Lung (tissue), 12 donors: ENCODE results near the gene ENPP1. TPM values are rescaled to one million over a fixed set of nuclear protein-coding genes. Genes with fewer than 3 reads are reported as not detected.

Experiments used
- ATAC-seq: fragments of 200-7000 bp; cut with Tn5 transposase; one replicate; pipeline ENCODE4 v1.9.1; 2020; ENCODE audit warnings: moderate number of reproducible peaks; ENCODE audit not compliant: insufficient read depth, low FRiP score
- DNase-seq, 3 donors: peaks; one replicate each; pipeline ENCODE4 v3.0.0-alpha.2; 2013 to 2017
- H3K27ac ChIP-seq, 2 donors: one replicate each; pipeline ENCODE4 v1.5.1; 2013; ENCODE audit warnings: mild to moderate bottlenecking in 2 of 2, moderate library complexity in 2 of 2, control low read depth in 1 of 2, inconsistent platforms in 1 of 2, low read depth in 1 of 2, low read length in 1 of 2
- H3K27me3 ChIP-seq, 3 donors: one replicate each; pipeline ENCODE4 v1.5.1; 2013; ENCODE audit warnings: low read length in 2 of 3; ENCODE audit not compliant: control insufficient read depth in 3 of 3, insufficient read depth in 3 of 3
- H3K36me3 ChIP-seq, 4 donors: one replicate each; pipeline ENCODE4 v1.5.1; 2013; ENCODE audit warnings: low read length in 4 of 4, mild to moderate bottlenecking in 1 of 4, moderate library complexity in 1 of 4; ENCODE audit not compliant: control insufficient read depth in 4 of 4, insufficient read depth in 4 of 4
- H3K4me1 ChIP-seq, 5 donors: one replicate each; pipeline ENCODE4 v1.5.1; 2013; ENCODE audit warnings: low read length in 5 of 5, mild to moderate bottlenecking in 2 of 5, moderate library complexity in 1 of 5; ENCODE audit not compliant: control insufficient read depth in 5 of 5, insufficient read depth in 5 of 5
- H3K4me3 ChIP-seq: one replicate; pipeline ENCODE4 v1.5.1; 2013; ENCODE audit warnings: mild to moderate bottlenecking, control low read depth, moderate library complexity
- H3K9ac ChIP-seq, 2 donors: one replicate each; pipeline ENCODE4 v1.5.1; 2013; ENCODE audit warnings: low read length in 2 of 2, control low read depth in 1 of 2; ENCODE audit not compliant: insufficient read depth in 1 of 2
- H3K9me3 ChIP-seq, 4 donors: one replicate each; pipeline ENCODE4 v1.5.1; 2013; ENCODE audit warnings: low read length in 3 of 4, mild to moderate bottlenecking in 1 of 4, moderate library complexity in 1 of 4; ENCODE audit not compliant: control insufficient read depth in 4 of 4, insufficient read depth in 3 of 4
- WGBS, 2 donors: extraction: QIAGEN DNeasy Blood & Tissue Kit; methylation state at CpG; one replicate each; pipeline ENCODE4 v1.1.7; 2013; 5-methylcytosine and 5-hydroxymethylcytosine counted together
- polyA plus RNA-seq, 2 donors: library from polyadenylated mRNA; stranded (reverse); fragments of 200-250 nt; gene quantifications; one replicate each; pipeline ENCODE4 v1.2.1, GENCODE V29; 2013
- total RNA-seq, 2 donors: library from RNA; depleted of rRNA in 1 of 2; stranded (reverse); fragments of >200 nt in 1 of 2; gene quantifications; one replicate each; pipeline ENCODE4 v1.2.1, GENCODE V29; 2014 to 2021
- TF ChIP-seq, protein P1 (sequence below): IDR thresholded peaks from 2 replicates; pipeline ENCODE4 v1.5.1; 2012; ENCODE audit warnings: mild to moderate bottlenecking; ENCODE audit errors: control extremely low read depth, extremely low read depth
- donor health status: control.
- donor health status: control.
- donor health status: Bipolar disorder and iron deficiency.
- donor health status: healthy.
- donor health status: DM: yes; HTN: yes; CAD: no.

The ENPP1 gene
- total and polyA plus RNA-seq, 4 donors = 0.21 to 7.3 (median 0.82) TPM

DNA sequence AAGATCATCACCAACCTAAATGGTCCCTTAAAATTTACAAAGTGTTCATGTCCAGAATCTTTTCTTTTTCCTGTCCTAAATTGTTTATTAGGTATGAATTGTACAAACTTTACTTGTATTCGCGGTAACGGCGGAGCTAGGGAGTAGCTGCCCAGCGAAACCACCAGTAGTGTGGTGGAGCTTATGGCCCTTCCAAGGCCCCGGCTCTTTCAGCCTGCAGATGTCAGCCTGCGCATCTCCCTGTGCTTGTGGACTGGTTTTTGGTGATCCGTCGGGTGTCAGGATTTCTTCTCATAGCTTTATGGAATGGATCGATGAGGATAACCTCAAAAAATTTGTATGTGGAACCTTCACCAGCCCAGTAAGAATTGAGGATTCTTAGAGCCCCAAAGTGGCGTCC is 27.2 kb upstream of the ENPP1 start:
- TF ChIP-seq, protein P1, sequence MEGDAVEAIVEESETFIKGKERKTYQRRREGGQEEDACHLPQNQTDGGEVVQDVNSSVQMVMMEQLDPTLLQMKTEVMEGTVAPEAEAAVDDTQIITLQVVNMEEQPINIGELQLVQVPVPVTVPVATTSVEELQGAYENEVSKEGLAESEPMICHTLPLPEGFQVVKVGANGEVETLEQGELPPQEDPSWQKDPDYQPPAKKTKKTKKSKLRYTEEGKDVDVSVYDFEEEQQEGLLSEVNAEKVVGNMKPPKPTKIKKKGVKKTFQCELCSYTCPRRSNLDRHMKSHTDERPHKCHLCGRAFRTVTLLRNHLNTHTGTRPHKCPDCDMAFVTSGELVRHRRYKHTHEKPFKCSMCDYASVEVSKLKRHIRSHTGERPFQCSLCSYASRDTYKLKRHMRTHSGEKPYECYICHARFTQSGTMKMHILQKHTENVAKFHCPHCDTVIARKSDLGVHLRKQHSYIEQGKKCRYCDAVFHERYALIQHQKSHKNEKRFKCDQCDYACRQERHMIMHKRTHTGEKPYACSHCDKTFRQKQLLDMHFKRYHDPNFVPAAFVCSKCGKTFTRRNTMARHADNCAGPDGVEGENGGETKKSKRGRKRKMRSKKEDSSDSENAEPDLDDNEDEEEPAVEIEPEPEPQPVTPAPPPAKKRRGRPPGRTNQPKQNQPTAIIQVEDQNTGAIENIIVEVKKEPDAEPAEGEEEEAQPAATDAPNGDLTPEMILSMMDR = no peak
- Histone ChIP-seq H3K9me3 (peaks cover 0 to 2% (median 0%) of the 10 kb centered on the region in 4 donors), H3K4me1 (no peaks in the 10 kb centered on the region), H3K9ac (no peak overlapping the region), H3K27me3 (no peaks in the 10 kb centered on the region), H3K36me3 (no peaks in the 10 kb centered on the region), H3K4me3 (no peak overlapping the region), H3K27ac (no peak overlapping the region)
- WGBS, 2 donors = 95% methylated on average over 11 of the region's 11 CpGs
- ATAC-seq (no peak), DNase-seq (no peak)

DNA sequence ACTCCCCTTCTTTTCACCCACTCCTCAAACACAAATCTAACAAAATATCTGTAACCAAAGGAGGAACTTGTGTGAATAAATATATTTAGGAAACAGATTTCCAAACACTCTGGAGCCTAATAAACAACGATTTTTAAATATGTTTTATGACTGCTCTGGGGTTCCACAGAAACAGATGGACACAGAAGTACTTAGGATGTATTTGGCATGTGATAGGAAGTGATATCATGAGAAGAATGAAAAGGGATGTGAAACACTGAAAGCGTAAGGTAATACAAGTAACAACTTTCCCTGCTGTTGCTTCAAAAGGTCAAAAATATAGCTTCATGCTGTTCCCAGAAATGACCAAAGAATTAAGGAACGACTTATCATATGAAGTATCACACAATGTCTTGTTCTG is 26.1 kb upstream of the ENPP1 start:
- Histone ChIP-seq H3K4me3 (no peak overlapping the region), H3K9ac (no peak overlapping the region), H3K36me3 (no peaks in the 10 kb centered on the region), H3K27ac (no peak overlapping the region), H3K4me1 (no peaks in the 10 kb centered on the region), H3K9me3 (peaks cover 0 to 2% (median 0%) of the 10 kb centered on the region in 4 donors), H3K27me3 (no peaks in the 10 kb centered on the region)
- TF ChIP-seq, protein P1 = no peak
- WGBS, 2 donors = 68 to 76% methylated on average over 3 of the region's 3 CpGs
- no peak for DNase-seq
- ATAC-seq = no peak

DNA sequence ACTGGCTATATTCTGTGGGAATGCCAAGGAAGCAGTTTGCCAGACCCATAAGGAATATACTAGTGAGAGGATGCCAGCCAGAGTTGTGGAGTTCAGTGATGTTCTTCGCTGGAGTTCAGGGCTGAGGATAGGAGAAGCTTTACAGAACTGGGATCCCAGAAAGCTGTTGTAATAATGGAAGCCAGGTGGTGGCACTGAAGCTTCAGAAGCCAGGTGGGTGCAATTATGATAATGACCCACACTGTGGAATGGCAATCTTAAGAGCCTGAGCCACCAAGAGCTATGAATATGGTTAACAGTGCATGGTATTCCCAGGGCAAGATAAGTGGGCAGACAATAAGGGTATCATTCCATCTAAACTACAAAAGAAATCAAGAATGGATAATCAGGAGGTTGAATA is 25.1 kb upstream of the ENPP1 start:
- WGBS, 2 donors = 91 to 92% methylated on average over 1 of the region's 1 CpG
- no peaks in the 10 kb centered on the region for H3K36me3 ChIP-seq
- H3K9ac ChIP-seq = no peak overlapping the region
- no peak for DNase-seq
- H3K4me1 ChIP-seq = no peaks in the 10 kb centered on the region
- H3K9me3 ChIP-seq = peaks cover 0 to 2% (median 0%) of the 10 kb centered on the region in 4 donors
- no peaks in the 10 kb centered on the region for H3K27me3 ChIP-seq
- H3K4me3 ChIP-seq = no peak overlapping the region
- no peak for ATAC-seq
- TF ChIP-seq, protein P1 = no peak
- H3K27ac ChIP-seq = no peak overlapping the region

DNA sequence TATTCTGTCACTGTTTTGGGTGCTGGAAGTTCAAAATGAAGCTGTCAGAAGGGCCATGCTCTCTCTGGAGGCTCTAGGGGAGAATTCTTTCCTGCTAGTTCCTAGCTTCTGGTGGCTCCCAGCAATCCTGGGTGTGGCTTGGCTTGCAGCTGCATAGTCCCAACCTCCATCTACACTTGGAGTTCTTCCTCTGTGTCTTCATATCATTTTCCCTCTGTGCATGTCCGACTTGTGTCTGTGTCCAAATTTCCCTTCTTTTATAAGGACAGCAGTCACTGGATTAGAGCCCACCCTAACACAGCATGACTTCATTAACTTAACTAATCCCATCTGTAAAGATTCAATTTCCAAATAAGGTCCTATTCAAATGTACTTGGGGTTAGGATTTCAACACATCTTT is 23.3 kb upstream of the ENPP1 start:
- WGBS, 2 donors = 73 to 89% methylated on average over 1 of the region's 1 CpG
- ATAC-seq = no peak
- peaks cover 0 to 2% (median 0%) of the 10 kb centered on the region in 5 donors for H3K4me1 ChIP-seq
- no peak overlapping the region for H3K27ac ChIP-seq
- peaks cover 0 to 2% (median 0%) of the 10 kb centered on the region in 4 donors for H3K9me3 ChIP-seq
- no peaks in the 10 kb centered on the region for H3K36me3 ChIP-seq
- H3K27me3 ChIP-seq = no peaks in the 10 kb centered on the region
- TF ChIP-seq, protein P1 = no peak
- H3K9ac ChIP-seq = no peak overlapping the region
- no peak for DNase-seq
- no peak overlapping the region for H3K4me3 ChIP-seq
